GM12801 (cell line): Measurements from ENCODE around the gene CPED1.

Experiments used
- TF ChIP-seq, protein P1 (sequence below): IDR thresholded peaks from one replicate; pipeline ENCODE4 v1.5.1; 2011; ENCODE audit warnings: control low read depth; ENCODE audit not compliant: insufficient read length; ENCODE audit errors: extremely low read depth

The CPED1 gene

DNA sequence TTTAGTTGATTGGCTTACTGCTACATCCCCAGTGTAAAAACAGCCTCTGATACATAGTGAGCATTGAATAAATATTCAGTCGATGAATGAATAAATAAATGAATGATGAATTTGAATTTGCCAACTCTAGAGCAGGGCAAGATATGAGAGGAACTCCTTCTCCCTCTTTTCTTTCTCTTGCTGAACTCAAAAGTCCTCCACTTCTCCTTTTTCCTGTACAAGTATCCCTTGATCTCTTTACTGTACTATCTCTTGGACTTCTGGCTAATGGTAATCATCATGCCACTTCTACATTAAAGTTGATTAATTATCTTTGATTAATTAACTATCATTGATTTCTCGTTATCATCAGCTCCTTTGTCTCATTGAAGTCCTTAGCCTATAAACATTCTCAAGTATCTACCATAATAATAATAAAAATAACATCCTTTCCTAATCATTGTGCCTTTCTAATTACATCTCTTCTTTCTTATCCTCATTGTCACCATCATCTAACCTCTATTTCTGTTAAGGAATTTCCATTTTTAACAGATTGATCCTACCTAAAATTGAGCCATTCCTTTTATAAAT lies 10.6 kb downstream of the CPED1 start:
- TF ChIP-seq, protein P1, sequence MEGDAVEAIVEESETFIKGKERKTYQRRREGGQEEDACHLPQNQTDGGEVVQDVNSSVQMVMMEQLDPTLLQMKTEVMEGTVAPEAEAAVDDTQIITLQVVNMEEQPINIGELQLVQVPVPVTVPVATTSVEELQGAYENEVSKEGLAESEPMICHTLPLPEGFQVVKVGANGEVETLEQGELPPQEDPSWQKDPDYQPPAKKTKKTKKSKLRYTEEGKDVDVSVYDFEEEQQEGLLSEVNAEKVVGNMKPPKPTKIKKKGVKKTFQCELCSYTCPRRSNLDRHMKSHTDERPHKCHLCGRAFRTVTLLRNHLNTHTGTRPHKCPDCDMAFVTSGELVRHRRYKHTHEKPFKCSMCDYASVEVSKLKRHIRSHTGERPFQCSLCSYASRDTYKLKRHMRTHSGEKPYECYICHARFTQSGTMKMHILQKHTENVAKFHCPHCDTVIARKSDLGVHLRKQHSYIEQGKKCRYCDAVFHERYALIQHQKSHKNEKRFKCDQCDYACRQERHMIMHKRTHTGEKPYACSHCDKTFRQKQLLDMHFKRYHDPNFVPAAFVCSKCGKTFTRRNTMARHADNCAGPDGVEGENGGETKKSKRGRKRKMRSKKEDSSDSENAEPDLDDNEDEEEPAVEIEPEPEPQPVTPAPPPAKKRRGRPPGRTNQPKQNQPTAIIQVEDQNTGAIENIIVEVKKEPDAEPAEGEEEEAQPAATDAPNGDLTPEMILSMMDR, result no peak

DNA sequence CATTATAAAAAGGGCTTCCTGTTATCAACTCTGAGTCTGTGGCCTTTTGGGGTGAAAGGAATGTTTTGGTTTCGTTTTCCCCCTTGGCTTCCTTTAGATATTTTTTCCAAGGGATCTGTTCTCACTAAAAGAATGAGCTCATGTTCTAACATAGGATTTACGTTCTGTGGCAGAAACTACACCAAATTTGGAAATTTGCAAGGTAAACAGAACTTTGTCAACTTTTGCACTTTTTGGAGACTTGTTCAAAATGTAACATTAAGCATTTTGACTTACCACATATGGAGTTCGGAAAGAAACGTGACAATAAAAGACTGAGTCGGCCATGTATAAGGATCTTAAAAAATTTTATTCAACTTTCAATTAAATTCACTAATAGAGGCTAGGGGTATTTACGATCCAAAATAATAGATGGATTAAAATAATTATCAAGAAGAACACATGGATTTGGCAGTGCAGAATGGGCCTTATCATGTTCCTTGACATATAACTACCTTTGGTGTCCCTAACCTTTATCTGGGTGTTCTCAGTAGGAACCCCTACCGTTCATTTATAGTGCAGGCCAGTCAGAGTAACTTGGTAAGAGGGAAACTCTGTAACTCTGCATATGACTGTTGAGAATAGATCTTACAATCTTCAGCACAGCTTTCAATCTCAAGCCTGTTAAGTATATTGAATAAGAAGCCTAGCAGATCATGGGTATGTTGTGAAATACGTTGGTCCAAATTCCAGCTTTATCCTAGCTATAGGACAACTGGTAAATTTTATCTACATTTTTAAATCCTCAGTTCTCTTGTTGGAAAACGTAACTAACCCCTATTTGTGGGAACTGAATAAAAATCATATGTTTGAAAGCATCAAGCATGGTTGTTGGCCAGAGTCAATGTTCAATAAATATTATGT lies 11.8 kb downstream of the CPED1 start:
- TF ChIP-seq, protein P1, result no peak

DNA sequence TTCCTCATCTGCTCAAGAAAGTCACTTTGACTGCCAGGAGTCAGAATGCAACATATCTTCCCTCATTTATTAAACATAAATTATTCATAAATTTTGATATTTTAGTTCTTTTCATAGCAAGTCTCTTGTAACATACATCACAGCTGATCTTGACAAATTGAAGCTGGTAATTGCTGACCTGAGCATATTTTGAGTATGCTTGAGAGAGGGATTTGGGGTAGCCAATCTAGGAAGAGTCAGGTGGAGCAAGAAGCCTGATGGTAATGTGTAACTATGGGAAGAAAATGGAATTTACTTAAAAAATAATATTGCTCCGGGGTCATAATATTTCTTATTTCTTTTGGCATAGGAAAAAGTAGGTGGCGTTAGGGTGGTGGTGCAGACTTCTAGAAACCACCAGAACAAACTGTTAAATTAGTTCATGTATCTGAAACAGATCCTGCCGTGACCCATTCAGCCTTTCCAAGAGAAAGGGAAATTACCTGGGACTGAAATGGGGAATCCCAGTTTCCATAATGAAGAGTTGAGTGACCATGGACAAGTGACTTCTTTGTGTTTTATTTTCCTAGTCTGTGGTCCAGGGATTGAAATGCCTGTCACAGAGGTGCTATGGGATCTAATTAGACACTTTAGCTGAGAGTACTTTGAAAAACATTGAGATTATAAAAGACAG lies 12.9 kb downstream of the CPED1 start:
- TF ChIP-seq, protein P1, result no peak

DNA sequence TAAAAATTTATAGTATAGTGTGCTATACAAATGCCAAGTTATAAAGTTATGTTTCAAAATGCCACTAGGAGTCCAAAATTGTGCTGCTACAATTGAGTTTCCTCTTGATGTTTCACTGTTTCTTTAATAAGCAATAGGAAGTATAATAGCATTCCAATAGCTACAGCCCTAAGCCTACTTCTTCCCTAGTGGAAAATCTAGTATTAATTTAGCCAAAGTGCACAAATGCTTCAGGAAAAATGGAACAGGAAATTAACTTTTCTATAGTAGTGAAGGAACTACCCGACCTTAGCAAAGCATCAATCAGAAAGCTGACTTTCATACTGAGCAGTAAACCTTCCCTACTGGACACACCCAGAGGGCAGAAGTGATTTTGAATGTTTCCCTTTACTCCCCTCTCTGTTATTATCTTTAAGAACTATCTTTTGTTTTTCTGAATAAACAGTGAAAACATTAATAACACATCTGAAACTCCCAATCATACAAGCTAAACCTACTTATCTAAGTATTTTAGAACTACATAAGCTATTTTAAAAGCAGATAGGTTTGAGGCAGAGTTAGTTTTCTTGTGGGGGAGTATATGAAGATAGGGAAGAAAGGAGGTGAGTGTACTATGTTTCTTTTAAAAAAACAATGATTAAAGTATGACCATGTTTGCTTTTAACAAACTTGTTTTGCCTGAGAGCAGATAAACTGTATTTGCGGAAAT lies 13.7 kb downstream of the CPED1 start:
- TF ChIP-seq, protein P1, result no peak

DNA sequence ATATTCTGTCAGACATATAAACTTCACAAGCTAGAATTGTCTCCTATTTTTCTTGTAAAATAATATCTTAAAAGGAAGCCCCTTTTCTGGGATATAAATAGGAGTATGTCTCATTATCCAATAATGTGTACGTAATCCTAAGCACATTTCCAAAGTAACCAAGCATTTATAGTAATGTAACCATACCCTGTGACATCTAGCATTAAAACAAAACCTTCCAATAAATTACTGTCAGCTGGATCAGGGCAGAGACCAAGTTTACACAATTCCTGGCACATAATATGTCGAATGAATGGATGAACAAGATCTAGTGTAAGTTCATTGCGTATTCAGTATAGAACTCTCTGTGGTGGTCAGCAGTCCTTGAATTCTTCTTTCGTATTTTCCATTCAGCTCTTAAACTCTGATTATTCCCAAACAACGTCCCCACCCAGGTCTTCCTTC lies 14.3 kb downstream of the CPED1 start:
- TF ChIP-seq, protein P1, result no peak

DNA sequence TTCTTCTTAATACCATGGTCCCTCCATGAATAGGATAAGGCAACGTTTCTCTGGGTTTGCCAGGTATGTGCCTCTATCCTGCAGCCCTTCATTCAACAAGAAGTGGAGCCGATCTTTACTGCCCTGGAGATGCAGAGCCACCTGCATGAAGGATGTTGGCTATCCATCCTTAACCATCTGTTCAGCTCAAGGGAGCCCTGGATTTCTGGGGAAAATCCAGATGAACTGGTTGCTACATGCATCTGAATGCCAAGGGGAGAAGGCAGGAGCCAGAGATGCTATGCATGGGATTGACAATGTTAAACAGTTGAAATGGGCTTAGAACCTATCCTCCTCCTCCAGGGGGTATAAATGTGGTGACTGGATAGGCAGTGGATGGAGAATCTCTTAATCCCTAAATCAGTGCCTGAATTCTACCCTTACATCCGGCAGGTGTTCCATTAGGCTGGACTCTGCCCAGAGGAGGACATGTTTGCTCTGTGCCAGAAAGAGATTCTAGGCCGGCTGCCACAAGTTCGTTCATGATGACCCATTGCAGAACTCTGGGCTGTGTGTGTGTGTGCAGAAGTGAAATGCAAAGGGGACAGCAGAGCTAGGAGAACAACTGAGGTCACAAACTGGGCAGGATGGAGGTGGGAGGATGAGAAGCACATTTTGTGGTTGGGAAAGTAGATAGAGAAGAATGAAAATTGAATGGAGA lies 15.6 kb downstream of the CPED1 start:
- TF ChIP-seq, protein P1, result no peak
